K562 (cell line): ENCODE measurements around the gene MAGI2. TPM values are rescaled to one million over a fixed set of nuclear protein-coding genes. Genes with fewer than 3 reads are reported as not detected.

Source experiments
- ATAC-seq: fragments of 200-7000 bp; cut with Tn5 transposase; 3 replicates; pipeline ENCODE4 v1.9.1; 2020; ENCODE audit warnings: moderate library complexity
- BruUV-seq: library from RNA; stranded (reverse); fragments of 400-500 nt; replicated peaks from 2 replicates; lab custom pipeline; 2021; lab: Mats Ljungman, UMichigan
- CTCF ChIA-PET: fragments of 300-600 bp; formaldehyde crosslinking; extraction: SDS; loops from one replicate; lab custom pipeline; 2021; ENCODE audit warnings: low intra/inter-chr PET ratio; lab: Yijun Ruan, JAX
- POLR2A ChIA-PET: fragments of 300-600, 350-650 bp; sonication (Branson Sonifier 250); formaldehyde crosslinking; extraction: SDS; loops from one replicate; lab custom pipeline; 2021; ENCODE audit warnings: antibody characterized with exemption, inconsistent platforms; lab: Yijun Ruan, JAX
- DNase-seq, 4 experiments: peaks; one replicate each; pipeline versions ENCODE4 v3.0.0 to v3.0.0-alpha.2; 2011 to 2018; ENCODE audit warnings: low spot score in 3 of 4, mixed read lengths in 3 of 4; ENCODE audit errors: extremely low read depth in 1 of 4
- FAIRE-seq: peaks from 2 replicates; lab custom pipeline; 2011; peaks lifted over from hg19 to GRCh38; lab: Jason Lieb, UNC
- H2AFZ ChIP-seq: 2 replicates; pipeline ENCODE4 v1.6.0; 2011; ENCODE audit warnings: low read depth, low read length, control low read depth, inconsistent platforms
- H3K27ac ChIP-seq: fragments of 200-600 bp; 3 replicates; pipeline ENCODE4 v1.8.0; 2011; ENCODE audit warnings: low read depth, mild to moderate bottlenecking, control low read depth, inconsistent platforms, low read length, moderate library complexity, mixed read lengths; ENCODE audit errors: extremely low read depth
- H3K27me3 ChIP-seq, 2 experiments: fragments of 300-600 bp in 1 of 2; 2 replicates in 1 of 2; 3 replicates in 1 of 2; pipeline versions ENCODE4 v1.6.0 to v1.8.0; 2011; ENCODE audit warnings: inconsistent platforms in 2 of 2, low read length in 2 of 2, mild to moderate bottlenecking in 1 of 2, mixed read lengths in 1 of 2, moderate library complexity in 1 of 2; ENCODE audit not compliant: control insufficient read depth in 2 of 2, insufficient read depth in 2 of 2
- H3K36me3 ChIP-seq: fragments of 300-600 bp; 3 replicates; pipeline ENCODE4 v1.8.0; 2011; ENCODE audit warnings: mild to moderate bottlenecking, low read length, inconsistent platforms; ENCODE audit not compliant: control insufficient read depth, insufficient read depth
- H3K4me1 ChIP-seq, 2 experiments: fragments of 200-600 bp in 1 of 2; replicated peaks in 1 of 2; 2 replicates in 1 of 2; 3 replicates in 1 of 2; pipeline versions ENCODE4 v1.5.1 to v1.8.0; 2011; ENCODE audit warnings: inconsistent platforms in 2 of 2, low read length in 2 of 2, mild to moderate bottlenecking in 1 of 2, mixed read lengths in 1 of 2, moderate library complexity in 1 of 2; ENCODE audit not compliant: control insufficient read depth in 2 of 2, insufficient read depth in 2 of 2
- H3K4me2 ChIP-seq: 2 replicates; pipeline ENCODE4 v1.6.1; 2011; ENCODE audit warnings: low read length, control low read depth, inconsistent platforms, mixed read lengths; ENCODE audit not compliant: insufficient read depth
- H3K4me3 ChIP-seq: fragments of 200-600 bp; sonication (generic), shearing (Covaris generic); 2 replicates; pipeline ENCODE4 v1.5.1; 2016; ENCODE audit warnings: control low read depth, inconsistent platforms
- H3K79me2 ChIP-seq: fragments of 200-600 bp; 3 replicates; pipeline ENCODE4 v1.8.0; 2011; ENCODE audit warnings: low read length, inconsistent platforms; ENCODE audit not compliant: control insufficient read depth, insufficient read depth
- H3K9ac ChIP-seq, 2 experiments: 2 replicates each; pipeline versions ENCODE4 v1.6.0 to v1.6.1; 2011; ENCODE audit warnings: low read depth in 2 of 2, low read length in 2 of 2, control low read depth in 1 of 2, inconsistent platforms in 1 of 2, mild to moderate bottlenecking in 1 of 2, mixed read lengths in 1 of 2; ENCODE audit not compliant: insufficient read depth in 1 of 2
- H3K9me1 ChIP-seq: one replicate; pipeline ENCODE4 v1.6.0; 2011; ENCODE audit warnings: inconsistent platforms, mild to moderate bottlenecking, low read length, moderate library complexity; ENCODE audit not compliant: control insufficient read depth, insufficient read depth
- H3K9me3 ChIP-seq: replicated peaks from 2 replicates; pipeline ENCODE4 v1.5.1; 2011; ENCODE audit warnings: low read depth, low read length, inconsistent platforms; ENCODE audit not compliant: control insufficient read depth, insufficient read depth
- H4K20me1 ChIP-seq: replicated peaks from 2 replicates; pipeline ENCODE4 v1.6.1; 2011; ENCODE audit warnings: low read length, inconsistent platforms, mixed read lengths; ENCODE audit not compliant: control insufficient read depth, insufficient read depth
- CXXC5 ChIP-seq: fragments of 250-450 bp; sonication (Bioruptor Pico); IDR thresholded peaks from 2 replicates; pipeline ENCODE4 v1.8.0; 2022; ENCODE audit warnings: inconsistent platforms, mild to moderate bottlenecking, moderate library complexity
- IRF2 ChIP-seq: sonication (generic); formaldehyde crosslinking; IDR thresholded peaks from 2 replicates; pipeline ENCODE4 v1.8.1; 2022; ENCODE audit warnings: mild to moderate bottlenecking, missing genetic modification reagents
- NUFIP1 ChIP-seq: fragments of 450-650 bp; IDR thresholded peaks from 2 replicates; pipeline ENCODE4 v1.6.1; 2018; ENCODE audit not compliant: partially characterized antibody
- POLR3A ChIP-seq: IDR thresholded peaks from 2 replicates; pipeline ENCODE4 v1.6.1; 2011; ENCODE audit warnings: borderline replicate concordance, mild to moderate bottlenecking, moderate library complexity; ENCODE audit not compliant: insufficient read length, insufficient read depth; ENCODE audit errors: extremely low read depth
- PYGO2 ChIP-seq: fragments of 450-650 bp; IDR thresholded peaks from 2 replicates; pipeline ENCODE4 v1.6.1; 2016; ENCODE audit warnings: mild to moderate bottlenecking, missing genetic modification characterization, moderate library complexity, missing compliant biosample characterization
- ZNF311 ChIP-seq: fragments of 250-450 bp; sonication (Bioruptor Pico); IDR thresholded peaks from 2 replicates; pipeline ENCODE4 v1.4.0; 2020; ENCODE audit warnings: mild to moderate bottlenecking, moderate library complexity
- WGBS: fragments of 100-300 bp; shearing (Covaris generic); methylation state at CpG from one replicate; pipeline ENCODE4 v1.1.6; 2016; ENCODE audit warnings: low coverage, mixed read lengths; ENCODE audit not compliant: insufficient coverage; ENCODE audit errors: missing lambda C conversion rate; 5-methylcytosine and 5-hydroxymethylcytosine counted together
- in situ Hi-C: fragments of 300-500 bp; cut with MboI; formaldehyde crosslinking; loops from 4 replicates; pipeline ENCODE4 v1.15.0; 2018; ENCODE audit warnings: inconsistent platforms, mixed read lengths
- intact Hi-C: fragments of 100-400 bp; cut with micrococcal nuclease; formaldehyde crosslinking; loops from 2 replicates; pipeline ENCODE4 v1.14.2; 2022
- polyA plus RNA-seq, 8 experiments: library from polyadenylated mRNA; depleted of rRNA in 4 of 8; stranded (reverse) in 5 of 8; unstranded in 3 of 8; fragments of >200 nt; fragmentation: Nextera tagmentation in 2 of 8; fragmentation: Illumina TruSeq in 1 of 8; extraction: Ambion mirVana in 2 of 8; extraction: Trizol in 1 of 8; gene quantifications; 2 replicates each; pipeline versions ENCODE4 v1.2.1 to v1.2.3, GENCODE V29; 2011 to 2014; ENCODE audit warnings: inconsistent platforms in 1 of 8, missing spikeins in 1 of 8
- total RNA-seq, 7 experiments: library from RNA; depleted of rRNA in 6 of 7; stranded (reverse); fragments of >200 nt in 6 of 7; fragmentation: Illumina TruSeq in 2 of 7; extraction: Trizol in 2 of 7; gene quantifications; 2 replicates each; pipeline versions ENCODE4 v1.2.1 to v1.2.3, GENCODE V29; 2011 to 2021; ENCODE audit warnings: low replicate concordance in 1 of 7
- TF ChIP-seq, protein P1 (sequence below), 3 experiments: IDR thresholded peaks in 2 of 3; conservative IDR thresholded peaks in 1 of 3; 2 replicates each; pipeline ENCODE4 v1.5.1; 2011 to 2012; ENCODE audit warnings: low read length in 3 of 3, mild to moderate bottlenecking in 3 of 3, control low read depth in 2 of 3, improper control_type of control experiment in 1 of 3, inconsistent platforms in 1 of 3, low read depth in 1 of 3, mixed read lengths in 1 of 3, moderate library complexity in 1 of 3; ENCODE audit not compliant: insufficient read depth in 2 of 3
- TF ChIP-seq, protein P2 (sequence below): sonication (generic); formaldehyde crosslinking; IDR thresholded peaks from 2 replicates; pipeline ENCODE4 v1.8.1; 2022; ENCODE audit warnings: missing genetic modification reagents

MAGI2 gene
- total and polyA plus RNA-seq, 9 of the 15 experiments (the other 6 are each of a cell fraction or from before 2014, with no cell fraction given), result 0.27 to 1.4 (median 0.70) TPM

GRCh38 chr7:78993341-78993740 lies 460.1 kb downstream of the MAGI2 start (continued):
- TF ChIP-seq IRF2 (CRISPR knock-in tag) (no peak), CXXC5 (CRISPR knock-in tag) (no peak)

- H3K36me3 ChIP-seq, result no peaks in the 10 kb centered on the region
- H3K4me1 ChIP-seq, result no peaks in the 10 kb centered on the region
- H3K9me3 ChIP-seq, result no peaks in the 10 kb centered on the region; the same call in 1 of the 2 replicates
- H3K79me2 ChIP-seq, result no peaks in the 10 kb centered on the region
- no peaks in the 10 kb centered on the region for H4K20me1 ChIP-seq
- FAIRE-seq, result no peak
- ChIA-PET POLR2A (no interaction called here), CTCF (no interaction called here)
- TF ChIP-seq POLR3A (no peak), PYGO2 (no peak), ZNF311 (CRISPR knock-in tag) (no peak), NUFIP1 (no peak)
- TF ChIP-seq, protein P1, sequence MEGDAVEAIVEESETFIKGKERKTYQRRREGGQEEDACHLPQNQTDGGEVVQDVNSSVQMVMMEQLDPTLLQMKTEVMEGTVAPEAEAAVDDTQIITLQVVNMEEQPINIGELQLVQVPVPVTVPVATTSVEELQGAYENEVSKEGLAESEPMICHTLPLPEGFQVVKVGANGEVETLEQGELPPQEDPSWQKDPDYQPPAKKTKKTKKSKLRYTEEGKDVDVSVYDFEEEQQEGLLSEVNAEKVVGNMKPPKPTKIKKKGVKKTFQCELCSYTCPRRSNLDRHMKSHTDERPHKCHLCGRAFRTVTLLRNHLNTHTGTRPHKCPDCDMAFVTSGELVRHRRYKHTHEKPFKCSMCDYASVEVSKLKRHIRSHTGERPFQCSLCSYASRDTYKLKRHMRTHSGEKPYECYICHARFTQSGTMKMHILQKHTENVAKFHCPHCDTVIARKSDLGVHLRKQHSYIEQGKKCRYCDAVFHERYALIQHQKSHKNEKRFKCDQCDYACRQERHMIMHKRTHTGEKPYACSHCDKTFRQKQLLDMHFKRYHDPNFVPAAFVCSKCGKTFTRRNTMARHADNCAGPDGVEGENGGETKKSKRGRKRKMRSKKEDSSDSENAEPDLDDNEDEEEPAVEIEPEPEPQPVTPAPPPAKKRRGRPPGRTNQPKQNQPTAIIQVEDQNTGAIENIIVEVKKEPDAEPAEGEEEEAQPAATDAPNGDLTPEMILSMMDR (IDR thresholded peaks at IDR 0.05 in 2 of 3, conservative IDR thresholded peaks at IDR 0.05 in 1 of 3; ENCODE audit: insufficient read depth in 2 of 3, low read depth in 1 of 3, low read length in 3 of 3), result peak in 1 of 3 experiments; percentile 1; a peak in 1 of 6 replicates
- TF ChIP-seq, protein P2, sequence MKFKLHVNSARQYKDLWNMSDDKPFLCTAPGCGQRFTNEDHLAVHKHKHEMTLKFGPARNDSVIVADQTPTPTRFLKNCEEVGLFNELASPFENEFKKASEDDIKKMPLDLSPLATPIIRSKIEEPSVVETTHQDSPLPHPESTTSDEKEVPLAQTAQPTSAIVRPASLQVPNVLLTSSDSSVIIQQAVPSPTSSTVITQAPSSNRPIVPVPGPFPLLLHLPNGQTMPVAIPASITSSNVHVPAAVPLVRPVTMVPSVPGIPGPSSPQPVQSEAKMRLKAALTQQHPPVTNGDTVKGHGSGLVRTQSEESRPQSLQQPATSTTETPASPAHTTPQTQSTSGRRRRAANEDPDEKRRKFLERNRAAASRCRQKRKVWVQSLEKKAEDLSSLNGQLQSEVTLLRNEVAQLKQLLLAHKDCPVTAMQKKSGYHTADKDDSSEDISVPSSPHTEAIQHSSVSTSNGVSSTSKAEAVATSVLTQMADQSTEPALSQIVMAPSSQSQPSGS (CRISPR knock-in tag), result no peak
- no peak overlapping the region for H3K4me3 ChIP-seq
- intact Hi-C loops (no loop called here), in situ Hi-C loops (no loop called here)
- BruUV-seq, result no TSS peak
- H3K27ac ChIP-seq, result no peak overlapping the region
- H3K27me3 ChIP-seq, result no peaks in the 10 kb centered on the region
- WGBS, result 1% methylated on average over 3 of the region's 3 CpGs
- no peak for DNase-seq
- ATAC-seq, result no peak
- H2AFZ ChIP-seq, result no peak overlapping the region
- H3K9me1 ChIP-seq, result no peaks in the 10 kb centered on the region
- no peak overlapping the region for H3K9ac ChIP-seq
- no peak overlapping the region for H3K4me2 ChIP-seq
These were observed 468.0 kb downstream of the MAGI2 start for GRCh38 chr7:78985509-78985908.
